HEK293 (cell line): ENCODE data around the gene TPRN.

Experiments
- GLI4 ChIP-seq: fragments of 450-650 bp; formaldehyde crosslinking; IDR thresholded peaks from 2 replicates; pipeline ENCODE4 v1.5.1; 2016; ENCODE audit warnings: missing biosample characterization, missing genetic modification characterization
- SALL2 ChIP-seq: fragments of 450-650 bp; formaldehyde crosslinking; IDR thresholded peaks from 2 replicates; pipeline ENCODE4 v1.5.0; 2017; ENCODE audit warnings: missing biosample characterization, mild to moderate bottlenecking, missing genetic modification characterization, borderline replicate concordance
- SP7 ChIP-seq: fragments of 450-650 bp; formaldehyde crosslinking; IDR thresholded peaks from 2 replicates; pipeline ENCODE4 v1.5.1; 2016; ENCODE audit warnings: missing biosample characterization, missing genetic modification characterization
- ZBTB1 ChIP-seq: fragments of 450-650 bp; formaldehyde crosslinking; IDR thresholded peaks from 2 replicates; pipeline ENCODE4 v1.5.1; 2016; ENCODE audit warnings: missing biosample characterization, missing genetic modification characterization
- ZBTB48 ChIP-seq: fragments of 450-650 bp; formaldehyde crosslinking; IDR thresholded peaks from 2 replicates; pipeline ENCODE4 v1.5.1; 2016; ENCODE audit warnings: missing biosample characterization, missing genetic modification characterization
- ZNF10 ChIP-seq: fragments of 450-650 bp; formaldehyde crosslinking; IDR thresholded peaks from 2 replicates; pipeline ENCODE4 v1.5.1; 2017; ENCODE audit warnings: missing biosample characterization, missing genetic modification characterization
- ZNF138 ChIP-seq: fragments of 450-650 bp; formaldehyde crosslinking; IDR thresholded peaks from 2 replicates; pipeline ENCODE4 v1.5.1; 2016; ENCODE audit warnings: missing biosample characterization, missing genetic modification characterization, borderline replicate concordance
- ZNF140 ChIP-seq: fragments of 450-650 bp; formaldehyde crosslinking; IDR thresholded peaks from 2 replicates; pipeline ENCODE4 v1.5.1; 2016; ENCODE audit warnings: missing biosample characterization, missing genetic modification characterization
- ZNF24 ChIP-seq: fragments of 450-650 bp; formaldehyde crosslinking; IDR thresholded peaks from 2 replicates; pipeline ENCODE4 v1.5.1; 2016; ENCODE audit warnings: missing biosample characterization, missing genetic modification characterization
- ZNF548 ChIP-seq: fragments of 450-650 bp; formaldehyde crosslinking; IDR thresholded peaks from 2 replicates; pipeline ENCODE4 v1.5.1; 2016; ENCODE audit warnings: missing biosample characterization, missing genetic modification characterization
- ZNF571 ChIP-seq: fragments of 450-650 bp; formaldehyde crosslinking; IDR thresholded peaks from 2 replicates; pipeline ENCODE4 v1.5.0; 2017; ENCODE audit warnings: missing biosample characterization, missing genetic modification characterization
- ZNF596 ChIP-seq: fragments of 450-650 bp; IDR thresholded peaks from 2 replicates; pipeline ENCODE4 v1.5.0; 2018; ENCODE audit warnings: missing biosample characterization, mild to moderate bottlenecking, missing genetic modification characterization, moderate library complexity
- ZNF76 ChIP-seq: fragments of 450-650 bp; formaldehyde crosslinking; IDR thresholded peaks from 2 replicates; pipeline ENCODE4; 2016; ENCODE audit warnings: low read depth, missing biosample characterization, missing genetic modification characterization, borderline replicate concordance
- ZNF776 ChIP-seq: fragments of 450-650 bp; formaldehyde crosslinking; IDR thresholded peaks from 2 replicates; pipeline ENCODE4 v1.5.0; 2017; ENCODE audit warnings: missing biosample characterization, missing genetic modification characterization, borderline replicate concordance
- ZNF791 ChIP-seq: fragments of 450-650 bp; formaldehyde crosslinking; IDR thresholded peaks from 2 replicates; pipeline ENCODE4 v1.5.1; 2016; ENCODE audit warnings: missing biosample characterization, missing genetic modification characterization
- TF ChIP-seq, protein P1 (sequence below): fragments of 450-650 bp; formaldehyde crosslinking; conservative IDR thresholded peaks from 2 replicates; pipeline ENCODE4 v1.5.1; 2016; ENCODE audit warnings: low read depth, missing biosample characterization, missing genetic modification characterization
- TF ChIP-seq, protein P2 (sequence below): fragments of 450-650 bp; formaldehyde crosslinking; IDR thresholded peaks from 2 replicates; pipeline ENCODE4 v1.5.1; 2016; ENCODE audit warnings: missing biosample characterization, missing genetic modification characterization
- TF ChIP-seq, protein P3 (sequence below): fragments of 450-650 bp; formaldehyde crosslinking; IDR thresholded peaks from 2 replicates; pipeline ENCODE4 v1.5.1; 2016; ENCODE audit warnings: missing biosample characterization, missing genetic modification characterization, borderline replicate concordance
- TF ChIP-seq, protein P4 (sequence below): fragments of 450-650 bp; formaldehyde crosslinking; IDR thresholded peaks from 2 replicates; pipeline ENCODE4 v1.5.1; 2016; ENCODE audit warnings: missing biosample characterization, missing genetic modification characterization, borderline replicate concordance
- TF ChIP-seq, protein P5 (sequence below): fragments of 450-650 bp; formaldehyde crosslinking; IDR thresholded peaks from 2 replicates; pipeline ENCODE4 v1.5.1; 2016; ENCODE audit warnings: missing biosample characterization, missing genetic modification characterization, low read depth

TPRN gene

DNA sequence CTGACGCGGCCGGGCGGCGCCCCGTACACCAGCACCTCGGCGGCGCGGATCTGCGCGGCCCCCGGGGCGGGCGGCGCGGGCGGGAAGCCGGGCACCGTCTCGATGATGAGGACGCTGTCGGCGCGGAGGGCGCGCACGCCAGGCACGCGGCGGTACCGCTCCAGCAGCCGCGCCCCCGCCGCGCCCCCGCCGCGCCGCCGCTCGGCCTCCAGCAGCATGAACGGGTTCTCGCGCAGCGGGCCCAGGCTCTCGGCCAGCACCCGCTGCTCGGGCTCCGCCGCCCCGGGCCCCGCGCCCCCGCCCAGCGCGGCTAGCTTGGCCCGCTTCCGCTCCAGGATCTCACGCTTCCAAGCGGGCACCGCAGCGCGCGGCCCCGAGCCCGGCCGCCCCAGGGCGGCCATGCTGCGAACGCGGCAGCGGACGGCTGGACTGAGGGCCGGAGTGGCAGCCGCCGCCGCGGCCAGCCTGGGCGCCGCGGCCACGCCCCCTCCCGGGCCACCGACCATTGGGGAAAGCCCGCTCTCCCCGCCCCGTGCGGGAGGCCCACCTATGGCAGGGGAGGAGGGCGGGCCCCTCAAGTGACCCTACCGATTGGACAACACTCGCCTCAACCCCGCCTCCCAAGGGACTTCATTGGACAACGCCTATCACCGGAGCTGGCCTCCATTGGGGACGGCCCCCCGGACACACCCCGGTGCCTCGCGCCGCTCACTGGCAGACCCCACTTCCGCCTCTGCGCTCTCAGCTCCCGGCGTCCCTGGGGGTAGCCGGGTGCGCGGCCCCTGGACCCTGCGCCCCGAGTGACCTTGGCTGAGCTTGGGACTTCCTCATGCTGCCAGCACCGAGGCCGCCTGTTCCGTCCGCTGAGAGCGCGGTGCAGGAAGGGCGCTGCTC, at the start of gene TPRN (continued):
- no peak for TF ChIP-seq ZNF596
- TF ChIP-seq, protein P1, sequence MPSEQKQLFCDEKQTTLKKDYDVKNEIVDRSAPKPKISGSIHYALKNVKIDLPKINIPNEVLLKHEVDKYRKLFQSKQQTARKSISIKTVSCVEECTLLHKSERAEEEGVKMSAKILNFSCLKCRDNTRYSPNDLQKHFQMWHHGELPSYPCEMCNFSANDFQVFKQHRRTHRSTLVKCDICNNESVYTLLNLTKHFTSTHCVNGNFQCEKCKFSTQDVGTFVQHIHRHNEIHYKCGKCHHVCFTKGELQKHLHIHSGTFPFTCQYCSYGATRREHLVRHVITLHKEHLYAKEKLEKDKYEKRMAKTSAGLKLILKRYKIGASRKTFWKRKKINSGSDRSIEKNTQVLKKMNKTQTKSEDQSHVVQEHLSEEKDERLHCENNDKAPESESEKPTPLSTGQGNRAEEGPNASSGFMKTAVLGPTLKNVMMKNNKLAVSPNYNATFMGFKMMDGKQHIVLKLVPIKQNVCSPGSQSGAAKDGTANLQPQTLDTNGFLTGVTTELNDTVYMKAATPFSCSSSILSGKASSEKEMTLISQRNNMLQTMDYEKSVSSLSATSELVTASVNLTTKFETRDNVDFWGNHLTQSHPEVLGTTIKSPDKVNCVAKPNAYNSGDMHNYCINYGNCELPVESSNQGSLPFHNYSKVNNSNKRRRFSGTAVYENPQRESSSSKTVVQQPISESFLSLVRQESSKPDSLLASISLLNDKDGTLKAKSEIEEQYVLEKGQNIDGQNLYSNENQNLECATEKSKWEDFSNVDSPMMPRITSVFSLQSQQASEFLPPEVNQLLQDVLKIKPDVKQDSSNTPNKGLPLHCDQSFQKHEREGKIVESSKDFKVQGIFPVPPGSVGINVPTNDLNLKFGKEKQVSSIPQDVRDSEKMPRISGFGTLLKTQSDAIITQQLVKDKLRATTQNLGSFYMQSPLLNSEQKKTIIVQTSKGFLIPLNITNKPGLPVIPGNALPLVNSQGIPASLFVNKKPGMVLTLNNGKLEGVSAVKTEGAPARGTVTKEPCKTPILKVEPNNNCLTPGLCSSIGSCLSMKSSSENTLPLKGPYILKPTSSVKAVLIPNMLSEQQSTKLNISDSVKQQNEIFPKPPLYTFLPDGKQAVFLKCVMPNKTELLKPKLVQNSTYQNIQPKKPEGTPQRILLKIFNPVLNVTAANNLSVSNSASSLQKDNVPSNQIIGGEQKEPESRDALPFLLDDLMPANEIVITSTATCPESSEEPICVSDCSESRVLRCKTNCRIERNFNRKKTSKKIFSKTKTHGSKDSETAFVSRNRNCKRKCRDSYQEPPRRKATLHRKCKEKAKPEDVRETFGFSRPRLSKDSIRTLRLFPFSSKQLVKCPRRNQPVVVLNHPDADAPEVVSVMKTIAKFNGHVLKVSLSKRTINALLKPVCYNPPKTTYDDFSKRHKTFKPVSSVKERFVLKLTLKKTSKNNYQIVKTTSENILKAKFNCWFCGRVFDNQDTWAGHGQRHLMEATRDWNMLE (tag by site-specific recombination), result no peak
- no peak for TF ChIP-seq GLI4 (tag by site-specific recombination)
- TF ChIP-seq SP7 (tag by site-specific recombination), result no peak
- TF ChIP-seq ZNF10, result no peak
- TF ChIP-seq ZNF776 (tag by site-specific recombination), result no peak
- TF ChIP-seq ZBTB1 (tag by site-specific recombination), result no peak
- peak; percentile 80 for TF ChIP-seq ZNF76 (tag by site-specific recombination)
- TF ChIP-seq, protein P2, sequence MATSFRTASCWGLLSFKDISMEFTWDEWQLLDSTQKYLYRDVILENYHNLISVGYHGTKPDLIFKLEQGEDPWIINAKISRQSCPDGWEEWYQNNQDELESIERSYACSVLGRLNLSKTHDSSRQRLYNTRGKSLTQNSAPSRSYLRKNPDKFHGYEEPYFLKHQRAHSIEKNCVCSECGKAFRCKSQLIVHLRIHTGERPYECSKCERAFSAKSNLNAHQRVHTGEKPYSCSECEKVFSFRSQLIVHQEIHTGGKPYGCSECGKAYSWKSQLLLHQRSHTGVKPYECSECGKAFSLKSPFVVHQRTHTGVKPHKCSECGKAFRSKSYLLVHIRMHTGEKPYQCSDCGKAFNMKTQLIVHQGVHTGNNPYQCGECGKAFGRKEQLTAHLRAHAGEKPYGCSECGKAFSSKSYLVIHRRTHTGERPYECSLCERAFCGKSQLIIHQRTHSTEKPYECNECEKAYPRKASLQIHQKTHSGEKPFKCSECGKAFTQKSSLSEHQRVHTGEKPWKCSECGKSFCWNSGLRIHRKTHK (tag by site-specific recombination), result no peak
- no peak for TF ChIP-seq ZNF791 (tag by site-specific recombination)
- TF ChIP-seq ZNF138 (tag by site-specific recombination), result no peak
- TF ChIP-seq ZNF24, result no peak
- peak; percentile 97 for TF ChIP-seq ZBTB48 (tag by site-specific recombination)
- no peak for TF ChIP-seq ZNF548 (tag by site-specific recombination)
- TF ChIP-seq SALL2 (tag by site-specific recombination), result no peak
- TF ChIP-seq, protein P3, sequence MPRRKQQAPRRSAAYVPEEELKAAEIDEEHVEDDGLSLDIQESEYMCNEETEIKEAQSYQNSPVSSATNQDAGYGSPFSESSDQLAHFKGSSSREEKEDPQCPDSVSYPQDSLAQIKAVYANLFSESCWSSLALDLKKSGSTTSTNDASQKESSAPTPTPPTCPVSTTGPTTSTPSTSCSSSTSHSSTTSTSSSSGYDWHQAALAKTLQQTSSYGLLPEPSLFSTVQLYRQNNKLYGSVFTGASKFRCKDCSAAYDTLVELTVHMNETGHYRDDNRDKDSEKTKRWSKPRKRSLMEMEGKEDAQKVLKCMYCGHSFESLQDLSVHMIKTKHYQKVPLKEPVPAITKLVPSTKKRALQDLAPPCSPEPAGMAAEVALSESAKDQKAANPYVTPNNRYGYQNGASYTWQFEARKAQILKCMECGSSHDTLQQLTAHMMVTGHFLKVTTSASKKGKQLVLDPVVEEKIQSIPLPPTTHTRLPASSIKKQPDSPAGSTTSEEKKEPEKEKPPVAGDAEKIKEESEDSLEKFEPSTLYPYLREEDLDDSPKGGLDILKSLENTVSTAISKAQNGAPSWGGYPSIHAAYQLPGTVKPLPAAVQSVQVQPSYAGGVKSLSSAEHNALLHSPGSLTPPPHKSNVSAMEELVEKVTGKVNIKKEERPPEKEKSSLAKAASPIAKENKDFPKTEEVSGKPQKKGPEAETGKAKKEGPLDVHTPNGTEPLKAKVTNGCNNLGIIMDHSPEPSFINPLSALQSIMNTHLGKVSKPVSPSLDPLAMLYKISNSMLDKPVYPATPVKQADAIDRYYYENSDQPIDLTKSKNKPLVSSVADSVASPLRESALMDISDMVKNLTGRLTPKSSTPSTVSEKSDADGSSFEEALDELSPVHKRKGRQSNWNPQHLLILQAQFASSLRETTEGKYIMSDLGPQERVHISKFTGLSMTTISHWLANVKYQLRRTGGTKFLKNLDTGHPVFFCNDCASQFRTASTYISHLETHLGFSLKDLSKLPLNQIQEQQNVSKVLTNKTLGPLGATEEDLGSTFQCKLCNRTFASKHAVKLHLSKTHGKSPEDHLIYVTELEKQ, result no peak
- TF ChIP-seq, protein P4, sequence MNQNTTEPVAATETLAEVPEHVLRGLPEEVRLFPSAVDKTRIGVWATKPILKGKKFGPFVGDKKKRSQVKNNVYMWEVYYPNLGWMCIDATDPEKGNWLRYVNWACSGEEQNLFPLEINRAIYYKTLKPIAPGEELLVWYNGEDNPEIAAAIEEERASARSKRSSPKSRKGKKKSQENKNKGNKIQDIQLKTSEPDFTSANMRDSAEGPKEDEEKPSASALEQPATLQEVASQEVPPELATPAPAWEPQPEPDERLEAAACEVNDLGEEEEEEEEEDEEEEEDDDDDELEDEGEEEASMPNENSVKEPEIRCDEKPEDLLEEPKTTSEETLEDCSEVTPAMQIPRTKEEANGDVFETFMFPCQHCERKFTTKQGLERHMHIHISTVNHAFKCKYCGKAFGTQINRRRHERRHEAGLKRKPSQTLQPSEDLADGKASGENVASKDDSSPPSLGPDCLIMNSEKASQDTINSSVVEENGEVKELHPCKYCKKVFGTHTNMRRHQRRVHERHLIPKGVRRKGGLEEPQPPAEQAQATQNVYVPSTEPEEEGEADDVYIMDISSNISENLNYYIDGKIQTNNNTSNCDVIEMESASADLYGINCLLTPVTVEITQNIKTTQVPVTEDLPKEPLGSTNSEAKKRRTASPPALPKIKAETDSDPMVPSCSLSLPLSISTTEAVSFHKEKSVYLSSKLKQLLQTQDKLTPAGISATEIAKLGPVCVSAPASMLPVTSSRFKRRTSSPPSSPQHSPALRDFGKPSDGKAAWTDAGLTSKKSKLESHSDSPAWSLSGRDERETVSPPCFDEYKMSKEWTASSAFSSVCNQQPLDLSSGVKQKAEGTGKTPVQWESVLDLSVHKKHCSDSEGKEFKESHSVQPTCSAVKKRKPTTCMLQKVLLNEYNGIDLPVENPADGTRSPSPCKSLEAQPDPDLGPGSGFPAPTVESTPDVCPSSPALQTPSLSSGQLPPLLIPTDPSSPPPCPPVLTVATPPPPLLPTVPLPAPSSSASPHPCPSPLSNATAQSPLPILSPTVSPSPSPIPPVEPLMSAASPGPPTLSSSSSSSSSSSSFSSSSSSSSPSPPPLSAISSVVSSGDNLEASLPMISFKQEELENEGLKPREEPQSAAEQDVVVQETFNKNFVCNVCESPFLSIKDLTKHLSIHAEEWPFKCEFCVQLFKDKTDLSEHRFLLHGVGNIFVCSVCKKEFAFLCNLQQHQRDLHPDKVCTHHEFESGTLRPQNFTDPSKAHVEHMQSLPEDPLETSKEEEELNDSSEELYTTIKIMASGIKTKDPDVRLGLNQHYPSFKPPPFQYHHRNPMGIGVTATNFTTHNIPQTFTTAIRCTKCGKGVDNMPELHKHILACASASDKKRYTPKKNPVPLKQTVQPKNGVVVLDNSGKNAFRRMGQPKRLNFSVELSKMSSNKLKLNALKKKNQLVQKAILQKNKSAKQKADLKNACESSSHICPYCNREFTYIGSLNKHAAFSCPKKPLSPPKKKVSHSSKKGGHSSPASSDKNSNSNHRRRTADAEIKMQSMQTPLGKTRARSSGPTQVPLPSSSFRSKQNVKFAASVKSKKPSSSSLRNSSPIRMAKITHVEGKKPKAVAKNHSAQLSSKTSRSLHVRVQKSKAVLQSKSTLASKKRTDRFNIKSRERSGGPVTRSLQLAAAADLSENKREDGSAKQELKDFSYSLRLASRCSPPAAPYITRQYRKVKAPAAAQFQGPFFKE (tag by site-specific recombination), result no peak
- TF ChIP-seq ZNF571, result no peak
- no peak for TF ChIP-seq ZNF140
- TF ChIP-seq, protein P5, sequence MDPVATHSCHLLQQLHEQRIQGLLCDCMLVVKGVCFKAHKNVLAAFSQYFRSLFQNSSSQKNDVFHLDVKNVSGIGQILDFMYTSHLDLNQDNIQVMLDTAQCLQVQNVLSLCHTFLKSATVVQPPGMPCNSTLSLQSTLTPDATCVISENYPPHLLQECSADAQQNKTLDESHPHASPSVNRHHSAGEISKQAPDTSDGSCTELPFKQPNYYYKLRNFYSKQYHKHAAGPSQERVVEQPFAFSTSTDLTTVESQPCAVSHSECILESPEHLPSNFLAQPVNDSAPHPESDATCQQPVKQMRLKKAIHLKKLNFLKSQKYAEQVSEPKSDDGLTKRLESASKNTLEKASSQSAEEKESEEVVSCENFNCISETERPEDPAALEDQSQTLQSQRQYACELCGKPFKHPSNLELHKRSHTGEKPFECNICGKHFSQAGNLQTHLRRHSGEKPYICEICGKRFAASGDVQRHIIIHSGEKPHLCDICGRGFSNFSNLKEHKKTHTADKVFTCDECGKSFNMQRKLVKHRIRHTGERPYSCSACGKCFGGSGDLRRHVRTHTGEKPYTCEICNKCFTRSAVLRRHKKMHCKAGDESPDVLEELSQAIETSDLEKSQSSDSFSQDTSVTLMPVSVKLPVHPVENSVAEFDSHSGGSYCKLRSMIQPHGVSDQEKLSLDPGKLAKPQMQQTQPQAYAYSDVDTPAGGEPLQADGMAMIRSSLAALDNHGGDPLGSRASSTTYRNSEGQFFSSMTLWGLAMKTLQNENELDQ (tag by site-specific recombination), result no peak
